T-helper 2 cell (primary cell): Measurements from ENCODE around the gene NOC3L.
"Not testable (repeated sequence)": the region's sequence is repeated elsewhere in the genome, so short reads cannot be mapped to it uniquely, and the experiment has no call there.

Experiments used
- DNase-seq, 5 experiments: peaks; one replicate each; pipeline versions ENCODE4 v3.0.0 to v3.0.0-alpha.2; 2012 to 2022
- total RNA-seq, 2 donors: gene quantifications; one replicate each; lab custom pipeline; 2026; lab: John Stamatoyannopoulos, UW

NOC3L gene, protein sequence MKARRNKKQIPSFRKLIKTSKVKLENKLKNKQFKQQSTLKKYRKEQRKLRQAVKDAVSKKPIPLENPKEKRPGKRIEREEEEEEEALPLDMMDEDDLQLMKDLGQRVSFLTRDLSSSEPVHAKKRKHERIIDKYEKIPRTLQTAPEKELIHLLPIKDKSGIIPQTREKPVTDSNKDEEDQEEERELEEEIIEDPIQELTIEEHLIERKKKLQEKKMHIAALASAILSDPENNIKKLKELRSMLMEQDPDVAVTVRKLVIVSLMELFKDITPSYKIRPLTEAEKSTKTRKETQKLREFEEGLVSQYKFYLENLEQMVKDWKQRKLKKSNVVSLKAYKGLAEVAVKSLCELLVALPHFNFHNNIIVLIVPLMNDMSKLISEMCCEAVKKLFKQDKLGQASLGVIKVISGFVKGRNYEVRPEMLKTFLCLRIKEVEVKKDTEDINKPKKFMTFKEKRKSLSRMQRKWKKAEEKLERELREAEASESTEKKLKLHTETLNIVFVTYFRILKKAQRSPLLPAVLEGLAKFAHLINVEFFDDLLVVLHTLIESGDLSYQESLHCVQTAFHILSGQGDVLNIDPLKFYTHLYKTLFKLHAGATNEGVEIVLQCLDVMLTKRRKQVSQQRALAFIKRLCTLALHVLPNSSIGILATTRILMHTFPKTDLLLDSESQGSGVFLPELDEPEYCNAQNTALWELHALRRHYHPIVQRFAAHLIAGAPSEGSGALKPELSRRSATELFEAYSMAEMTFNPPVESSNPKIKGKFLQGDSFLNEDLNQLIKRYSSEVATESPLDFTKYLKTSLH
- total RNA-seq, result 16.5 to 42.8 reads per million in 2 donors

DNA sequence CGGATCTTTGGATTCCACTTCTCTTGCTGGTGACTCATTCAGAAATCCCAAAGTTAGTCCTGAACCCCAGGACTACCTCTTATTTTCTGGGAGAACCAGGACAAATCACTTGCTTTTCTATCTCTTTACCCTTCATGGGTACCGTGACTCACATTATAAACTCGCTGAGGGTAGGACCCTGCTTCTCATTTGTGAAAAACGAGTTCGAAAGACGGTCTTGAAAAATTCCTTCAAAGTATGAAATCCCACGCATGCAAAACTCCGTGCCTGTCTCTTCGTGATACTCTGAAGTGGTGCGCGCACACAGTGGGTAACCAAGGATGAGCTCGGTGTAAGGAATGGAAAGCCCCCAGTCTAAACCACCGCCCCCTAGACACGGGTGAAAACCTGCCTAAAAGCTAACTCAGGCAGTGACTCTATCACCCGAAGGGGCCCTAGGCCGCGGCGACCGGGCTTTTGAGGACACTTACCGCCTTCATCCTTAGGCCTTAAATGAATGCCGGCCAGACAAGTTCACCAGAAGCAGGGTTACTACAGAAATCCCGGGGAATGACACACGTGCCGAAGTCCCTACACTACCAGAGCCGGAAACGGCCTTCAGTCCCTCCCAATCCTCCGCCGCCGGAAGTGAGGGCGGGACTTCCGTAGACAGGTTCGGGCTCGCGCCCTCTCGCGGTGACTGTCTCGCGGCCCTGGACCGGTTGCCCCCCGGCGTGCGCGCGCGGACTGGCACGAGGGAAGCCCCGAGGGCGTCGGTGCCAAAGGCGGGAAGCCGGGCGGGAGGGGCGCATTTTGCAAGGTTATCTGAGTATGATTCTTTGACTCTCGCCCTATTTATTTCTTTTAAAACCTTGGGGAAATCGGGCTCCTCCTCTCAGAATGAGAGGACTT lies at the start of gene NOC3L:
Gene NOC3L, minus strand, starts transcription at position 580 of the 891 bp plus-strand sequence. Its CDS starts 101 bp downstream, at position 479.
- DNase-seq, result peak; percentile 91 to 96 (median 94)

DNA sequence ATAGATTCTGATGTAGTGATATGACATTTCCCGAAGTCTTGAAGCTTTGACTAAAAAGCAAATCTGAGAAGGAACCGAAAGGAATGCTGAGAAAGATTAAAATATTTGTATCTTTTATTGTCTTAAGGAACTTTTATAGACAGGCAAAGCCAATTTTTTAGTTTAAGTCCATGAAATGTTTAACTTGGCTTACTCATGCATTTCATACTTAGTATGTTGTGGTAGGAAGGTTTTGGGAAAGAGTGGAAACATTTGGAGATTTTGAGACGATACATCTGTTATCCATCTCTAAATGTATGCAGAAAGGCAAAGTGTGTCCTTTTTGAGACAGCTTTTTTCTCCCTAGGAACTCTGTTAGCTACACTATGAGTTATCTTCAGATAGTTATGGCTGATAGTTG lies 49.7 kb upstream of the NOC3L start:
- no peak for DNase-seq

DNA sequence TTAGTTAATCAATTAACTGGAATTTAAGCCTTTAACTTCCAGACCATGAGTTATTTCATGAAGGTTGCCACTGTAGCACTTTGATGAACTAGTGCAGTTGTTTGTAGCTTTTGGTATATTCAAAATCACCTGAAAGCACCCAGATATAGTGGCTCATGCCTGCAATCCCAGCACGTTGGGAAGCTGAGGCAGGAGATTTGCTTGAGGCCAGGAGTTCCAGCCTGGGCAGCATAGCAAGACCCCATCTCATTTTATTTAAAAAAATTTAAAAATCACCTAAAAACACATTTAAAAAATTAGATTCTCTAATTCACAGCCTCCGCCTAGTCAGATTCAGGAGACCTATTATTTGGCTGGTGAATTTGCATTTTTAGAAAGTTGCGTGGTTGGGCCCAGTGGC lies 48.6 kb upstream of the NOC3L start:
- DNase-seq, result no peak

DNA sequence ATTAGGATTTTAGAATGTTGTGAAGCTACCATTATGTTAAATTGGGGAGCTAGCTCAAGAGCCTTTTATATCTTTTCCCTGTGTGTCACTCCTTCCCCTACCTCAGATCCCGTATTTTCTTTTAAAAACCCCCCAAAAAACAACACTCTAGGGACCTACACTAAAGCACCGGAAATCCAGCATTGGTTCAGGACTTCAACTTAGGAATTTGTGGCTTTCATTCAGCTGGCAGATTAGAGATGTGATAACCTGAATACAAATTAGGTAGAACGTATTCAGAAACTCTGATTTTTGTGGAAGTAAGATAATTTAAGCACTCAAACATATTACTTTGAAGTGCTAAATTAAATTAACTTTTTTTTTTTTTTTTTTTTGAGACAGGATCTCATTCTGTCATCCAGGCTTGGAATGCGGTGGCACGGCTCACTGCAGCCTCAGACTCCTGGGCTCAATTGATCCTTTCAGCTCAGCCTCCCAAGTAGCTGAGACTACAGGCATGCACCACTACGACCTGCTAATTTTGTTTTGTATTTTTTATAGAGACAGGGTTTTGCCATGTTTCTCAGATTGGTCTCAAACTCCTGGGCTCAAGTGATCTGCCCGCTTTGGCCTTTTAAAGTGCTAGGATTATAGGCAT lies 46.4 kb upstream of the NOC3L start:
- no peak for DNase-seq

DNA sequence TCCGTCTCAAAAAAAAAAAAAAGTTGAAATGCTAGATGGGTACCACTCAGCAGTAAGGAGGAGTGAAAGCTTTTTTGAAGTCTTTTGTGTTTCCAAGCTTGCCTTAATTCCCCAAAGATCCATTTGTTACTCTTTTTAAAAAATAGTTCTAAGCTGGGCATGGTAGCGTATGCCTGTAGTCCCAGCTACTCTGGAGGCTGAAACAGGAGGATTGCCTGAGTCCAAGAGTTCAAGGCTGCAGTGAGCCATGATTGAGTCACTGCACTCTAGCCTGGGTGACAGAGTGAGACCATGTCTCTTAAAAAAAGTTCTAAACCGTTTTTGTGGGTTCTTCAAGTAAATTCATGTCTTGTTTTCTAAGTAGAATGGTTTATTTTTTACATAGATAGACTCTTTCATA lies 44.9 kb upstream of the NOC3L start:
- DNase-seq, result no peak

DNA sequence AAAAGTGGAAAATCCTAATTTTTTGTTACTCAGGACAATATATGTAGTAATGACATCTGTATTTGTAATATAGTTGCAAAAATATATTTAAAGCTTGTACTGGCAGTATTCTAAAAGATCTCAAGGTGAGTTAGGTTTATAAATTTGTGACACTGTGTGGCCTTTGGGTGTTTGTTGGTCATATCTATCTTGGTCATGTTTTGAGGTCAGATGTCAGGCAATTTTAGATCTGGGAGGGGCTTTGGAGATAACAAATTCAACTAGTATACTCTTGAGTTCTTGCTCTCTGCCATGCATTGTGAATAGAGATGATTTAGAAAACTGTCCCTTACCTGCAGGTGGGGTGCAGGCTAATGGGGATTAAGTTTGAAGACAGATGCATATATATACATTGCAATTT lies 42.7 kb upstream of the NOC3L start:
- DNase-seq, result no peak

DNA sequence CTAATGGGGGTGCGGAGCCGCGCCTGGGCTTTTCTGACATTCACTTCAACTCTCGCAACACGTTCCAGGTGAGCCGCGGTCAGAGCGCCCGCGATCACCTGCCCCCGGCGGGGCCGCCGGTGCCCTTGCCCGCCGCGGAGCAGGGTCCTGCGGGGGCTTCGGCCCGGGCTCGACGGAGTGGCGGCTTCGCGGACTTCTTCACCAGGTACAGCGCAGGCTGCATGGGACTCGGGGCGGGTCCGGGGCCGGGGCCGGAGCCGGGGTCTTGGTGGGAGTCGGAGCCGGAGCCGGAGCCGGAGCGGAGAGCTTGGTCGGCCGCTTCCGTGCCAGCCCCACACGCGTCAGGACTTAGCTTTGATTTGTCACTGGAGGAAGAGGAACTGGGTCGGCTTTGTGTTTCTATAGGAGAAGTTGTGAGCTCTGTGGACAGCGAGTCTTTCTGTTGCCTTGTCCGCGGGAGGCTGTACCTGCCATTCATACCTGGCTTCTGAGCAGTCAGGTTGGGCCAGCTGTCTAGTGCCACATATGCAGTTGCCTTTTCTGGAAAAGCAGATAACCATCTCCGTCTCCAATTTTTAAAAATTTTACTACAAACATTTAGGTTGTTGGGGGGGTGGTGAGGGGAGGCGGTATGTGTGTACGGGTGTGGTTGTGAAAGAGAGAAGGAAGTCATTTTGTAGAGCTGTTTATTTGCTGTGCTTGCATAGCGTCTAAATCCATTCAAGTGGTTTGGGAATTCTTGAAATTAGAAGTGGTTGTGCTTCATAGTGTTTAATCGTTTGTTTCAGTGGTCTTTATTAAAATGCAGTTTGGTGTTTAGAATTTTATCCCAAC lies 40.9 kb upstream of the NOC3L start:
- peak in 1 of 5 experiments; percentile 58 for DNase-seq

DNA sequence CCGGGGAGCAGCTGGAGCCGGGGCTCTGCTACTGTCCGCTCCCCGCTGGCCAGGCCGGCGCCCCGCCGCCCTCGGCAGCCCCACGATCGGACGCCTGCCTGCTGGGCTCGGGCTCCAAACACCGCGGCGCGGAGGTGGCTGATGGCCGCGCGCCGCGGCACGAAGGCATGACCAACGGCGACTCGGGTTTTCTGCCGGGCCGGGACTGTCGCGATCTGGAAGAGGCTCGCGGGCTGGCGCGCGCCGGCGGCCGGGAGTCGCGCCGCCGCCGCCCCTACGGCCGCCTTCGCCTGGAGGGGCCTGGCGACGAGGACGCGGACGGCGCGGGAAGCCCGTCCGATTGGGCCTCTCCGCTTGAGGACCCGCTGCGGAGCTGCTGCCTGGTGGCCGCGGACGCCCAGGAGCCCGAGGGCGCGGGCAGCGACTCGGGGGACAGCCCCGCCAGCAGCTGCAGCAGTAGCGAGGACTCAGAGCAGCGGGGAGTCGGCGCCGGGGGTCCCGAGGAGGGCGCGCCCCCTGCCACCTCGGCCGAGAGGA lies 40.2 kb upstream of the NOC3L start:
- DNase-seq, result peak in 1 of 5 experiments; percentile 24

DNA sequence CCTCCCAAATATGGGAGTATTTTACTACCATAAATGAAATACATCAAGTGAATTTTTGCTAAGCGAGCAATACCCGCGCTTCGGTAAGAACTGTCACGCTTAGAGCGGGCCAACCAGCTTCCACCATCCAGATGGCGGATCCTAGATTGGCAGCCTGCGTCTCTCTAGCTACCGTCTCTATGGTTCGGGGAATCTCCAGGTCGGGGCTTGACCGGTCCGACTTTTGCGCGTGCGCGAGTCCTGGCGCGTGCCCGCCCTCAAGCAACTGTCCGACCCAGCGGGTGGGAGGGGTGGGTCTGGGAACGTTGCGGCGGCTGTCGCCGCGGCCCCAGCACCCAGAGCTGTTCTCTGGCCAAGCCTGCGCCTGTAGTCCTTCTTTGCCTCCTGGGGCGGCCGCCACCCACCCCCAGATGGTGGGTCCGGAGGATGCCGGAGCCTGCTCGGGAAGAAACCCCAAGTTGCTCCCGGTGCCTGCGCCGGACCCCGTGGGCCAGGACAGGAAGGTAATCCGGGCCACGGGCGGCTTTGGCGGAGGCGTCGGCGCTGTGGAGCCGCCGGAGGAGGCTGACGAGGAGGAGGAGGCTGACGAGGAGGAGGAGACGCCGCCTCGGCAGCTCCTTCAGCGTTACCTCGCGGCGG lies 39.6 kb upstream of the NOC3L start, which contains the start of gene TBC1D12:
Gene TBC1D12, plus strand, starts transcription at position 338 of the 639 bp plus-strand sequence. Its CDS starts 73 bp downstream, at position 411.
- DNase-seq, result peak in 1 of 5 experiments; percentile 57

DNA sequence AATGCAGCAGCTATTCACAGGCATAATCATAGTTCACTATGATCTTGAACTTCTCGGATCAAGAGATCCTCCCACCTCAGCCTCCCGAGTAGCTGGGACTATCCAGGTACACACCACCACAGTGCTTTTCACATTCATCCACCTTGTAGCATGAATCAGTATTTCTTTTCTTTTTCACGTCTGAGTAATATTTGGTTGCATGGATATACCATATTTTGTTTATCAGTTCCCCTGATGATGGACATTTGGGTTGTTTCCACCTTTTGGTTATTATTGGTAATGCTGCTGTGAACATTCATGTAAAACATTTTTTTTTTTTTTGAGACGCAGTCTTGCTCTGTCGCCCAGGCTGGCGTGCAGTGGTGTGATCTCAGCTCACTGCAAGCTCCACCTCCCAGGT lies 36.0 kb upstream of the NOC3L start:
- no peak for DNase-seq

DNA sequence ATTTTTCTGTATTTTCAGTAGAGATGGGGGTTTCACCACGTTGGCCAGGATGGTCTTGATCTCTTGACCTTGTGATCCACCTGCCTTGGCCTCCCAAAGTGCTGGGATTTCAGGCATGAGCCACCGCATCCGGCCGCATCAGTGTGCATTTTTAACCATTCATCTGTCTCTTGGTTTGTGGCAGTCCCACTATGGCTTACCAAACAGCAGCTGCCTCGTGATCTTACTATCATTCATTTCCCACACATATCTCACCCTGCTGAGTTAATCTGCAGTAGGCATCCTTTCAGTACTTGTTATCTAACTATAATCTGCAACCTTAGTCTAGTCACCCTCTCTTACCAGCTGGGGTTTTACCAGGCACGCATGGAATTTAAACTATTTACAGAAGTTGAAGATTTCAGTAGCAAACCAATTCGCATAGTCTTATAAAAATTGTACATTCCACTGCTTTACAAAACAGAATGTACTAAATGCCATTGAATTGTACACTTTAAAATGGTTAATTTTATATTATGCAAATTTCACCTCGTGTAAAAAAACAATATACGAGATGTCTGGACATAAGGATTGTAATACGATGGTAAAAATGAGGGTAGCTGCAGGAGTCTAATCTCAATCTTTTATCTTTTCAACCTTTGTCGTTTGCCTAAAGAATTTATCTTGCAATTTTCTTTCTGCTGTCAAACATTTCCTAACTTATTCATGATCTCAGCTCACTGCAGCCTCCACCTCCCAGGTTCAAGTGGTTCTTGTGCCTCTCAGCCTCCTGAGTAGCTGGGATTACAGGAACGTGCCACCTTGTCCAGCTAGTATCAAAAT lies 35.0 kb upstream of the NOC3L start:
- DNase-seq, result peak in 1 of 5 experiments; percentile 52

DNA sequence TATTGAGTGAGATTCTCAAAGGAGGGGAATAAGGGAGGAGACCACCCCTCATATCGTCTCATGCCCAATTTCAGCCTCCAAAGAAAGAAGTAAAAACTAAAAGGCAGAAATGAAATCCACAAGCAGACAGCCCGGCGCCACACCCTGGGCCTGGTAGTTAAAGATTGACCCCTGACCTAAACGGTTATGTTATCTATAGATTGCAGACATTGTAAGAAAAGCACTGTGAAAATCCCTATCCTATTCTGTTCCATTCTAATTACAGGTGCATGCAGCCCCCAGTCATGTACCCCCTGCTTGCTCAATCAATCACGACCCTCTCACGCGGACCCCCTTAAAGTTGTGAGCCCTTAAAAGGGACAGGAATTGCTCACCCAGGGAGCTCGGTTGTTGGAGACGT lies 29.4 kb upstream of the NOC3L start:
- not testable (repeated sequence) for DNase-seq

DNA sequence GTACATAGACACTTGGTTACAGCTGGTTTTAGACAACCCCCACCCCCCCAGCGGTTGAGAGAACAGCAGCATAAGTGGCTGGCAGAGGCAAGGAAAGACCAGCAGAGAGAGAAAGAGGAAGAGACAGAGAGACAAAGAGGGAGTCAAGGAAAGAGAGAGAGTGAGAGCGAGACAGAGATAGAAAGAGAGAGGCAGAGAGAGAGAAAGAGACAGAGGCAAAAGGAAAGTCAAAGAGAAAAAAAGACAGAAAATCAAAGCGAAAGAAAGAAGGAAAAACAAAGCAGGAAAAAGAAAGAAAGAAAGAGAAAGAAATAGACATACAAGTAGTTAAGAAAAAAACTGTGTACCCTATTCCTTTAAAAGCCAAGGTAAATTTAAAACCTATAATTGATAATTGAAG lies 23.0 kb upstream of the NOC3L start:
- not testable (repeated sequence) for DNase-seq

DNA sequence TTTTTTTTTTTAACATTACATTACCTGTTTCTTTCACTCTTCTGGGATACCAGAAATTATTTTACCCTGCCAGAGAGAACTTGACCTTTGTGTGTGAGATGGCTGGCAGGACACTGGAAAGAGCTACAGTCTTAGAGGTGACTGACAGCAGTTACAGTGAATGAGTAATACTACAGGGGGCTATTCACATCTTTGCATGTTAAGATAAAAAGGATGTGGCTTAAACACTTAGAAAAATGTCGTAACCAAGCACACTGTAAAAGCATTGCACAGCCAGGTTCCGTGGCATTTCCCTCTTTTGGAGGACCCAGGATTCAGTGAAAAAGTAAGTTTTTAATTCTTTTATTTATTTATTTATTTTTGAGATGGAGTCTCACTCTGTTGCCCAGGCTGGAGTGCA lies 20.8 kb upstream of the NOC3L start:
- DNase-seq, result no peak

DNA sequence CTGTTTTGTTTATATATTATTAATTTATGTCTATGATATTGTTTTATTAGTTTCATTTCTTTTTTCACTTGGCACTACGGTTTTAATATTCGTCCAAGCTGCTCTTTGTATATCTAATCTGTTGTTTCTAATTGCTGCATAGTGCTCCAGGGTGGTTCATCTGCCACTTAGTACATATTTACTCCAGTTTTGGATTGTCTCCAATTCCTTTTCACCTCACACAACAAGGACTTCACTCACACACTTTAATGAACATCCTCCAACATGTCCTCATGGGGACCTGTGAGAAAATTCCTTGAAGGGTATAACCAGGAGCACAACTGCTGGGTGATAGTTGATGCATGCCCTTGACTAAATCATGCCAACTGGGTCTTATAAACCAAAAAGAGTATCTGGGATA lies 14.1 kb upstream of the NOC3L start:
- no peak for DNase-seq

DNA sequence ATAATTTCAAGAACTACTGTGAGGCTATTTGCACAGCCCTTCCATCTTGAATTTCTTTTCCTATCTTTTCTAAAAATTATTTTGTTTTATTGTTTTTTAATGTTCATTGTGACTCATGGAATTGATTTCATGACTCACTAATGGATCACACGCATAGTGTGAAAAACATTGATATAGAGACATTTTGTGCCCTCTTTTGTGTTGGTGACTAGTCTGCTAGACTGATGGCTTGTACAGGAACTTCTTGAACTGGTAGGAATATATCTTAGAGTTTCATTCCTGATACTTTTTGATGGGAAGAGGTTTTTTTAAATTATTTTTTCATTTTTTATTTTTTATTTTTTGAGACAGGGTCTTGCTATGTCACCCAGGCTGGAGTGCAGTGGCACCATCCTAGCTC lies 12.6 kb upstream of the NOC3L start:
- DNase-seq, result no peak

DNA sequence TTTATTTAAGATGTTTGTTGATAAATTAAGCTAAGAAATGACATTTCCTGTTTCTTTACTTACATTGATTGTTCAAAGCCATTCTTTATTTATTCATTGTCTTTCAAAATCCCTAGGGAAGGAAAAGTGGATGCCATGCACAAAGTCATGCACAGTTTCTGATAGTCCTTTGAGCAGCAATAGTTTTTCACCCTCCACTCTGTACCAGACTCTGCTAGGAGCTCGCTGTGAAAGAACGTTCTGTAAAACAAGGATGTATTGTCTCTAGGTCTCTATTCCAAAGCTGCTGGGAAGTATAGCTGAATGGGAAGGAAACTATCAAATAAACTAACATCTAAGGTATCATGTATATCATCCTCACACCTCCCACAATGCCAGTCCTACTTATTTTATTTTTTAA lies 7.8 kb upstream of the NOC3L start:
- DNase-seq, result no peak

DNA sequence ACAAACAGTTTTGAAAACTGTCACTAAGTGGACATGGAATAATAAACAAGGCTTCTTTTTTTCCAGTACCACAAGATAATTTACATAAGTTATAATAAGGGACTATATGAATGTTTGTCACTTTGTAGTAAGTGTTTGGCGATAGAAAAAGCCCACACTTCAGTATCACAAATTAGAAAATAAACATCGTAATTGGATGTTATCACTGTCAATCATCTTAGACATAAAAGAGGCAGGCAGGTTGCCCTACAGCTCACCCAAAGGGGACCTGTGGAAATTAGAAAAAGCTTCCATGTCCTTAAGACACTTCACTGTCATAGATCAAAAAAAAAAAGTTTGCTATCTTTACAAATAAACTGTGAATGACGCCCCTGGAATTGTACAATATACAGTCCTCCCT lies 3.6 kb upstream of the NOC3L start:
- DNase-seq, result no peak

DNA sequence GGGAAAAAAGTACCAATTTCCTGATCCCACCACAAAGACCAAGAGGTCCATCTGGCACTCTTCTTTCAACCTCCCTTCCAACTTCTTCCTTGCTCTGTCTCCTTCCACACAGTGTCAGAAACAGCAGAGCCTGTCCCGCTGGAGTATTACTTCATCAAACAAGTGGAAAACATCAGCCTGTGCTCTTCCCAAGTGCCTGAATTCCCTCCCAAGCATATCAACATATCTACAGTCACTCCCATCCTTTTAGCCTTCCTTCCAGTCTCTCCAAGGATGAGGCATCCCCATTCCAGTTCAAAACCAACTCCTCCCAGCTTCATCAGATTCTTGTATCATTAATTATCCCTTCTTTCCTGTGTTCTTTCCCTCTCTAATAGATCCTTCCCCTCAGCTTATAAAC lies 1.7 kb upstream of the NOC3L start:
- no peak for DNase-seq

DNA sequence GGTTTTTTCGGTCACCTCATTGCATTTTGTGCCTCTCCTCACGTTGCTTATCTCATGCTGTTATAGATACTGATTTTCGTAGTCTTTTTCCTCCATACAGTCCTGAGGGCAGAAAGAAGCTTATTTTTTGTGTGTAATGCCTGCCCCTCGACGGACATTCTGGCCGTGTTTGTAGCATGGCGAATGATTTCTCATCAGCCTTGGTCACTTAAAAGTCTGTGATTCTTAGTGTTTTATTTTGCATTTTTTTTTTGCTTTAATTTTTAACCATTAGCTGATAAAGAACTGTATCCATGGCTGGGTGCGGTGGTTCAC lies 469 bp upstream of the NOC3L start:
- no peak for DNase-seq
